Activated CD4-positive, alpha-beta T cell treated with anti-CD3 and anti-CD28 coated beads, Interleukin-2, amount 50 U/mL, for 1 hour (primary cell): ENCODE measurements around the gene DAO.
"Not testable (repeated sequence)": the region's sequence is repeated elsewhere in the genome, so short reads cannot be mapped to it uniquely, and the experiment has no call there.

ENCODE experiments used
- DNase-seq: peaks from one replicate; pipeline ENCODE4 v3.0.0-alpha.2; 2020

Gene DAO

GRCh38 chr12:108850854-108851573 is 28.9 kb upstream of the DAO start:
- no peak for DNase-seq

- no peak for DNase-seq
Observed at GRCh38 chr12:108852674-108853309, 27.1 kb upstream of the DAO start.

GRCh38 chr12:108853426-108853825 is 26.5 kb upstream of the DAO start:
- DNase-seq = no peak

GRCh38 chr12:108853981-108854446 is 25.9 kb upstream of the DAO start:
- no peak for DNase-seq

GRCh38 chr12:108854451-108855283 is 25.2 kb upstream of the DAO start:
- DNase-seq = no peak

GRCh38 chr12:108855284-108856169 is 24.4 kb upstream of the DAO start:
- no peak for DNase-seq

GRCh38 chr12:108856170-108856427 is 23.8 kb upstream of the DAO start:
- no peak for DNase-seq

- peak; percentile 66 for DNase-seq
Observed at GRCh38 chr12:108856428-108857157, 23.3 kb upstream of the DAO start.

- DNase-seq = peak; percentile 16
Observed at GRCh38 chr12:108857158-108857407, 22.8 kb upstream of the DAO start.

- no peak for DNase-seq
Observed at GRCh38 chr12:108858311-108859074, 21.4 kb upstream of the DAO start.

- not testable (repeated sequence) for DNase-seq
Observed at GRCh38 chr12:108859141-108859922, 20.6 kb upstream of the DAO start.

GRCh38 chr12:108859923-108860291 is 20.0 kb upstream of the DAO start:
- no peak for DNase-seq

GRCh38 chr12:108860443-108860842 is 19.4 kb upstream of the DAO start:
- DNase-seq = no peak

GRCh38 chr12:108861878-108862587 is 17.9 kb upstream of the DAO start:
- DNase-seq = no peak

- DNase-seq = no peak
Observed at GRCh38 chr12:108862588-108862959, 17.3 kb upstream of the DAO start.

- DNase-seq = no peak
Observed at GRCh38 chr12:108865169-108865568, 14.7 kb upstream of the DAO start.

- DNase-seq = not testable (repeated sequence)
Observed at GRCh38 chr12:108866083-108866482, 13.8 kb upstream of the DAO start.

GRCh38 chr12:108868781-108869180 is 11.1 kb upstream of the DAO start:
- DNase-seq = no peak

GRCh38 chr12:108875280-108875679 is 4.6 kb upstream of the DAO start:
- DNase-seq = no peak

- no peak for DNase-seq
Observed at GRCh38 chr12:108875682-108876361, 4.1 kb upstream of the DAO start.
